Mesenchymal stem cell (in vitro differentiated cells and primary cell): ENCODE data around the gene CELSR1.
A peak's percentile ranks its signal among the peaks of the same experiment; 100 is the strongest.

ENCODE experiments used
- DNase-seq: peaks from one replicate; pipeline ENCODE4 v3.0.0-alpha.2; 2013
- H2AFZ ChIP-seq: one replicate; pipeline ENCODE4 v1.6.1; 2013; ENCODE audit warnings: low read depth, mild to moderate bottlenecking, control low read depth, inconsistent platforms, low read length, moderate library complexity
- H2AK5ac ChIP-seq: 2 replicates; pipeline ENCODE4 v1.6.1; 2013; ENCODE audit warnings: low read length, moderate library complexity, mild to moderate bottlenecking, inconsistent platforms; ENCODE audit not compliant: severe bottlenecking
- H2BK120ac ChIP-seq: one replicate; pipeline ENCODE4 v1.6.1; 2013; ENCODE audit warnings: low read depth, mild to moderate bottlenecking, inconsistent platforms, low read length, moderate library complexity
- H2BK12ac ChIP-seq, 2 experiments: one replicate each; pipeline ENCODE4 v1.6.1; 2013; ENCODE audit warnings: inconsistent platforms in 2 of 2, low read length in 2 of 2, mild to moderate bottlenecking in 2 of 2, moderate library complexity in 2 of 2, control low read depth in 1 of 2
- H2BK15ac ChIP-seq: one replicate; pipeline ENCODE4 v1.6.1; 2013; ENCODE audit warnings: mild to moderate bottlenecking, low read depth, inconsistent platforms; ENCODE audit not compliant: poor library complexity, severe bottlenecking
- H2BK5ac ChIP-seq: 2 replicates; pipeline ENCODE4 v1.6.1; 2013; ENCODE audit warnings: low read depth, mild to moderate bottlenecking, low read length, control low read depth, inconsistent platforms; ENCODE audit not compliant: poor library complexity, severe bottlenecking
- H3K14ac ChIP-seq, 2 experiments: one replicate each; pipeline ENCODE4 v1.6.1; 2013; ENCODE audit warnings: inconsistent platforms in 2 of 2, low read length in 2 of 2, control low read depth in 1 of 2, mild to moderate bottlenecking in 1 of 2, moderate library complexity in 1 of 2
- H3K18ac ChIP-seq, 2 experiments: one replicate each; pipeline ENCODE4 v1.6.1; 2013; ENCODE audit warnings: inconsistent platforms in 2 of 2, low read length in 2 of 2, control low read depth in 1 of 2, low read depth in 1 of 2, mild to moderate bottlenecking in 1 of 2
- H3K23ac ChIP-seq, 2 experiments: one replicate each; pipeline ENCODE4 v1.6.1; 2013; ENCODE audit warnings: inconsistent platforms in 2 of 2, low read length in 2 of 2, mild to moderate bottlenecking in 2 of 2, moderate library complexity in 2 of 2, control low read depth in 1 of 2
- H3K27ac ChIP-seq: 2 replicates; pipeline ENCODE4 v1.5.1; 2013; ENCODE audit warnings: mild to moderate bottlenecking, moderate library complexity, low read length, control low read depth, inconsistent platforms; ENCODE audit not compliant: poor library complexity, severe bottlenecking
- H3K27me3 ChIP-seq, 2 experiments: 2 replicates each; pipeline versions ENCODE4 v1.6.1 to v1.7.0; 2013; ENCODE audit warnings: low read length in 2 of 2, mild to moderate bottlenecking in 2 of 2, moderate library complexity in 2 of 2, control low read depth in 1 of 2, inconsistent platforms in 1 of 2; ENCODE audit not compliant: control insufficient read depth in 1 of 2, insufficient read depth in 1 of 2
- H3K36me3 ChIP-seq, 2 experiments: 2 replicates each; pipeline versions ENCODE4 v1.6.1 to v1.7.0; 2013; ENCODE audit warnings: low read length in 2 of 2, control low read depth in 1 of 2, inconsistent platforms in 1 of 2, low read depth in 1 of 2, mild to moderate bottlenecking in 1 of 2; ENCODE audit not compliant: insufficient read depth in 2 of 2, control insufficient read depth in 1 of 2
- H3K4ac ChIP-seq, 2 experiments: one replicate each; pipeline ENCODE4 v1.6.1; 2013; ENCODE audit warnings: inconsistent platforms in 2 of 2, low read length in 2 of 2, mild to moderate bottlenecking in 2 of 2, moderate library complexity in 2 of 2, control low read depth in 1 of 2, low read depth in 1 of 2
- H3K4me1 ChIP-seq: 2 replicates; pipeline ENCODE4 v1.6.1; 2013; ENCODE audit warnings: low read depth, low read length, control low read depth; ENCODE audit not compliant: control insufficient read depth, insufficient read depth
- H3K4me2 ChIP-seq: 2 replicates; pipeline ENCODE4 v1.6.1; 2013; ENCODE audit warnings: low read length, mild to moderate bottlenecking, inconsistent platforms; ENCODE audit not compliant: poor library complexity, severe bottlenecking
- H3K4me3 ChIP-seq, 2 experiments: 2 replicates each; pipeline versions ENCODE4 v1.5.1 to v1.7.0; 2013; ENCODE audit warnings: low read length in 2 of 2, mild to moderate bottlenecking in 2 of 2, control low read depth in 1 of 2, low read depth in 1 of 2; ENCODE audit not compliant: insufficient read depth in 1 of 2
- H3K79me1 ChIP-seq: replicated peaks from 2 replicates; pipeline ENCODE4 v1.6.1; 2013; ENCODE audit warnings: mild to moderate bottlenecking, control low read depth, low read length, inconsistent platforms; ENCODE audit not compliant: poor library complexity, severe bottlenecking
- H3K9ac ChIP-seq: 2 replicates; pipeline ENCODE4 v1.7.0; 2013; ENCODE audit warnings: mild to moderate bottlenecking, low read length, moderate library complexity
- H3K9me3 ChIP-seq: 2 replicates; pipeline ENCODE4 v1.7.0; 2013; ENCODE audit warnings: mild to moderate bottlenecking, low read length; ENCODE audit not compliant: control insufficient read depth
- H4K8ac ChIP-seq: one replicate; pipeline ENCODE4 v1.6.1; 2013; ENCODE audit warnings: inconsistent platforms, mild to moderate bottlenecking, low read length, moderate library complexity
- H4K91ac ChIP-seq: one replicate; pipeline ENCODE4 v1.6.1; 2013; ENCODE audit warnings: mild to moderate bottlenecking, low read length, inconsistent platforms
- WGBS: methylation state at CpG from one replicate; pipeline ENCODE4 v1.1.7; 2013; ENCODE audit warnings: mixed read lengths; 5-methylcytosine and 5-hydroxymethylcytosine counted together

Gene CELSR1

DNA sequence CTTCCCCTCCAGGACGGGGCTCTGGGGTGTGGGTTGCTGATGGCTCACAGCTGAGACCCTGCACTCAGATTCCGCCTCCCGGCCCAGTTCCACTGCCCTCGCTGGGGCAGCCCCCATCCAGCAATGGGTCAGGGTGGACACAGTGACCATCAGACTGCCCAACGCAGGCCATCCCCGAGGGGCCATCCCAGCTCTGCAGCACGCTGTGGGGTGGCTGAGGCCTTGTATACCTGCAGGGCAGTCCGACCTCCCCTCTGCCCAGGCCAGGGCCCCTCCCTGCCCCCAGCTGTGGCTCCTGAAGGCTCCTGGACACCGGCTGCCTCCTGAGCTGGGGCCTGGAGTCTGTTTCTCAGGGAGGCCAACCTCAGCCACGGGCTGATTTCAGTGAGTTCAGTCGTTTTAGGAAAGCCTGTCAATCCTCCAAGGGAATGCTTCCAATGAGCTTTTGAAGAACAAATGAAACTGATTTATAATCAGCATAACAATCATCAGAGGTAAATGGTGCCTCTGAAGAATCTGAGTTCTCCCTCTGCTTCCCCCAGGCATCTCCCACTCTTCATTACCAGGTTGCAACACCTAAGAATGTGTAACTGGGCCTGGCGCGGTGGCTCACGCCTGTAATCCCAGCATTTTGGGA is 95.1 kb downstream of the CELSR1 start:
- Histone ChIP-seq H3K4me1 (peaks cover 25% of the 10 kb centered on the region), H3K36me3 (peaks cover 0 to 39% of the 10 kb centered on the region in 2 experiments), H3K18ac (no peak overlapping the region), H2AFZ (no peak overlapping the region), H3K4ac (no peak overlapping the region), H3K27ac (no peak overlapping the region), H3K27me3 (peaks cover 0 to 72% of the 10 kb centered on the region in 2 experiments), H2BK120ac (no peak overlapping the region), H3K9ac (no peak overlapping the region), H2AK5ac (no peak overlapping the region), H3K4me2 (no peak overlapping the region), H3K9me3 (no peaks in the 10 kb centered on the region), H3K79me1 (peaks cover 13% of the 10 kb centered on the region), H2BK12ac (no peak overlapping the region), H3K23ac (no peak overlapping the region), H2BK15ac (no peak overlapping the region), H3K14ac (no peak overlapping the region), H3K4me3 (no peak overlapping the region), H4K8ac (no peak overlapping the region), H2BK5ac (no peak overlapping the region), H4K91ac (no peak overlapping the region)
- no peak for DNase-seq
- 84% methylated on average over 12 of the region's 14 CpGs for WGBS

DNA sequence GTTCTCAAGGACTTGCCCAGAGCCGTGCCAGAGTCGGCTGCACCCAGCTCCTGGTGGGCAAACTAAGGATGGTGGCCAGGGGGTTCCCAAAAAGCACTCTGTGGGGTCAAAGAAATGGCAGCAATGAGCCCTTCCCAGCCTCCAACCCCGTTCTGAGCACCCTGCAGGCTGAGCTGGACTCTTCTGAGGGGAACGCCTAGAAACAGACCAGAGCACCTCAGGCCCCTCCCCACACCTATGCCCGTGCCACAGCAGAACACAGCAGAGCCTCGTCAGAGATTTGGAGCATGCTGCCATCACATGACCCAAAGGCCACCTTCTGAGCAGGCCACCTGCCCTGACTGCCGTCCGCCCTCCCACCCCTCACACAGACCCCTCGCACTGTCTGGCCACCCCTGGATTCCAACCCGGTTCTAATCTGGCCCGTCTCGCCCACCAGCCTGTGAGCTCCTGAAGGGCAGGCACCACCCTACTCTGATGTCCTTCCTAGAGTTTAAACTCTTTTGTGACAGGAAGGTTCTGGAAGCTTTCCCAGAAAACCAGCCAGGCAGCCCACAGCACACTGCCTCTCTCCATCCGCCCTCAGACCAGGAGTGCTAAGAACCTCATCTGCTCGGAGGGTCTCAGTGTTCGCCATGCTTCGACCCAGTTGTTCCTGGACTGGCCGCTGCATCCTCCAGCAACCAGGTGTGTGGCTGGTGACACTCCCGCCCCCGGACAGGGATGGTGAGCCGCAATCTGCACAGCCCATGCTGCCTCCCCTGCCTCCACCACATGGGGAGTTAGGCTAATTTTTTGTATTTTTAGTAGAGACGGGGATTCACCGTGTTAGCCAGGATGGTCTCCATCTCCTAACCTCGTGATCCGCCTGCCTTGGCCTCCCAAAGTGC is 97.6 kb downstream of the CELSR1 start:
- H3K4me1 ChIP-seq = peaks cover 21% of the 10 kb centered on the region
- H3K9ac ChIP-seq = no peak overlapping the region

DNA sequence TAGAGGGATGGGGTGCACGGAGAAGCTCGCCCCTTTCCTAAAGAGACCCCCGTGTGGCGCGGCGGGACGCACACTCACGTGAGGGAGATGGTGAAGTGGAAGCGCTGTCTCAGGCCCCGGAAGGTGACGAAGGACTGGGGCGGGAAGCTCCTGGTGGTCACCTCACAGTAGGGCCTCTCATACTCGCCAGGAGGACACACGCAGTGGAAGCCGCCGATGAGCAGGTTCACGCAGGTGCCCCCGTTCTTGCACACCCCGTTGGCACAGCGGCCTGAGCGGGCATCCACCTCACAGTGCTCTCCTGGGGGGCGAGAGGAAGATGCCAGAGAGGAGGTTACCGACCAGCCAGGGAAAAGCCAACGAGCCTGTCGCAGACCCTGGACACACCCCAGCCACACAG is 98.3 kb downstream of the CELSR1 start:
- Histone ChIP-seq H3K9ac (no peak overlapping the region), H3K27ac (no peak overlapping the region), H3K18ac (no peak overlapping the region), H3K4ac (no peak overlapping the region), H2BK120ac (no peak overlapping the region), H2AK5ac (no peak overlapping the region), H3K23ac (no peak overlapping the region), H2BK5ac (no peak overlapping the region), H3K14ac (no peak overlapping the region), H2AFZ (no peak overlapping the region), H2BK12ac (no peak overlapping the region), H3K4me2 (no peak overlapping the region), H3K79me1 (peaks cover 11% of the 10 kb centered on the region), H3K27me3 (peaks cover 0 to 54% of the 10 kb centered on the region in 2 experiments), H2BK15ac (no peak overlapping the region), H3K4me1 (peaks cover 19% of the 10 kb centered on the region), H4K8ac (no peak overlapping the region), H3K9me3 (no peaks in the 10 kb centered on the region), H3K36me3 (peaks cover 0 to 49% of the 10 kb centered on the region in 2 experiments), H4K91ac (no peak overlapping the region), H3K4me3 (no peak overlapping the region)
- 90% methylated on average over 25 of the region's 25 CpGs for WGBS
- DNase-seq = no peak

More for the DNA sequence above, 97.6 kb downstream of the CELSR1 start:
- Histone ChIP-seq H3K79me1 (peaks cover 13% of the 10 kb centered on the region), H3K4me3 (no peak overlapping the region), H4K8ac (no peak overlapping the region), H3K36me3 (peaks cover 0 to 42% of the 10 kb centered on the region in 2 experiments), H3K18ac (no peak overlapping the region), H2AFZ (no peak overlapping the region), H3K23ac (no peak overlapping the region), H3K27me3 (peaks cover 0 to 54% of the 10 kb centered on the region in 2 experiments), H3K4ac (no peak overlapping the region), H3K4me2 (no peak overlapping the region), H3K9me3 (no peaks in the 10 kb centered on the region), H3K14ac (no peak overlapping the region), H2BK15ac (peak overlapping the region; percentile 33), H2BK5ac (no peak overlapping the region), H2BK12ac (no peak overlapping the region), H2AK5ac (no peak overlapping the region), H3K27ac (no peak overlapping the region), H4K91ac (no peak overlapping the region), H2BK120ac (no peak overlapping the region)
- DNase-seq = no peak
- 89% methylated on average over 24 of the region's 24 CpGs for WGBS
